HEK293T (cell line): ENCODE results near the gene NACC2.
A peak's percentile ranks its signal among the peaks of the same experiment; 100 is the strongest.

Experiments
- CTCF ChIA-PET: fragments of 350-600 bp; formaldehyde crosslinking; extraction: SDS; loops from one replicate; lab custom pipeline; 2021; ENCODE audit warnings: antibody characterized with exemption, inconsistent platforms; lab: Yijun Ruan, JAX
- POLR2A ChIA-PET: fragments of 350-600 bp; formaldehyde crosslinking; extraction: SDS; loops from one replicate; lab custom pipeline; 2020; ENCODE audit warnings: antibody characterized with exemption, inconsistent platforms; lab: Yijun Ruan, JAX
- DNase-seq: peaks from one replicate; pipeline ENCODE4 v3.0.0; 2012; ENCODE audit warnings: mixed read lengths; ENCODE audit errors: extremely low spot score
- ARNT ChIP-seq: fragments of 450-650 bp; IDR thresholded peaks from 2 replicates; pipeline ENCODE4 v1.6.1; 2017; ENCODE audit warnings: mild to moderate bottlenecking
- BHLHE40 ChIP-seq: fragments of 450-650 bp; IDR thresholded peaks from 2 replicates; pipeline ENCODE4 v1.6.1; 2016; ENCODE audit warnings: mild to moderate bottlenecking, moderate library complexity, borderline replicate concordance
- CTBP1 ChIP-seq: fragments of 450-650 bp; IDR thresholded peaks from 2 replicates; pipeline ENCODE4 v1.6.1; 2016; ENCODE audit warnings: borderline replicate concordance
- ELF4 ChIP-seq: fragments of 450-650 bp; IDR thresholded peaks from 2 replicates; pipeline ENCODE4 v1.6.1; 2017; ENCODE audit warnings: antibody characterized with exemption
- FOXA1 ChIP-seq: fragments of 450-650 bp; IDR thresholded peaks from 2 replicates; pipeline ENCODE4 v1.6.1; 2016; ENCODE audit warnings: mild to moderate bottlenecking
- FOXK2 ChIP-seq: fragments of 450-650 bp; IDR thresholded peaks from 2 replicates; pipeline ENCODE4 v1.6.1; 2016; ENCODE audit warnings: mild to moderate bottlenecking
- FOXM1 ChIP-seq: fragments of 450-650 bp; IDR thresholded peaks from 2 replicates; pipeline ENCODE4 v1.6.1; 2017; ENCODE audit warnings: mild to moderate bottlenecking, borderline replicate concordance
- HDGF ChIP-seq: fragments of 450-650 bp; IDR thresholded peaks from 2 replicates; pipeline ENCODE4 v1.6.1; 2017; ENCODE audit warnings: antibody characterized with exemption, borderline replicate concordance
- L3MBTL2 ChIP-seq: fragments of 450-650 bp; conservative IDR thresholded peaks from 2 replicates; pipeline ENCODE4 v1.6.1; 2016; ENCODE audit warnings: mild to moderate bottlenecking
- LEF1 ChIP-seq: fragments of 450-650 bp; IDR thresholded peaks from 2 replicates; pipeline ENCODE4 v1.6.1; 2017; ENCODE audit warnings: mild to moderate bottlenecking, borderline replicate concordance
- NFRKB ChIP-seq: fragments of 450-650 bp; IDR thresholded peaks from 2 replicates; pipeline ENCODE4 v1.6.1; 2016; ENCODE audit warnings: mild to moderate bottlenecking, moderate library complexity
- SP1 ChIP-seq: fragments of 450-650 bp; IDR thresholded peaks from 2 replicates; pipeline ENCODE4 v1.6.1; 2017
- SUZ12 ChIP-seq: fragments of 450-650 bp; IDR thresholded peaks from 2 replicates; pipeline ENCODE4 v1.6.1; 2016; ENCODE audit warnings: mild to moderate bottlenecking
- TARDBP ChIP-seq: fragments of 450-650 bp; IDR thresholded peaks from 2 replicates; pipeline ENCODE4 v1.6.1; 2016
- ZNF384 ChIP-seq: fragments of 450-650 bp; IDR thresholded peaks from 2 replicates; pipeline ENCODE4 v1.6.1; 2016
- TF ChIP-seq, protein P1 (sequence below): fragments of 450-650 bp; IDR thresholded peaks from 2 replicates; pipeline ENCODE4 v1.6.1; 2016

NACC2 gene

DNA sequence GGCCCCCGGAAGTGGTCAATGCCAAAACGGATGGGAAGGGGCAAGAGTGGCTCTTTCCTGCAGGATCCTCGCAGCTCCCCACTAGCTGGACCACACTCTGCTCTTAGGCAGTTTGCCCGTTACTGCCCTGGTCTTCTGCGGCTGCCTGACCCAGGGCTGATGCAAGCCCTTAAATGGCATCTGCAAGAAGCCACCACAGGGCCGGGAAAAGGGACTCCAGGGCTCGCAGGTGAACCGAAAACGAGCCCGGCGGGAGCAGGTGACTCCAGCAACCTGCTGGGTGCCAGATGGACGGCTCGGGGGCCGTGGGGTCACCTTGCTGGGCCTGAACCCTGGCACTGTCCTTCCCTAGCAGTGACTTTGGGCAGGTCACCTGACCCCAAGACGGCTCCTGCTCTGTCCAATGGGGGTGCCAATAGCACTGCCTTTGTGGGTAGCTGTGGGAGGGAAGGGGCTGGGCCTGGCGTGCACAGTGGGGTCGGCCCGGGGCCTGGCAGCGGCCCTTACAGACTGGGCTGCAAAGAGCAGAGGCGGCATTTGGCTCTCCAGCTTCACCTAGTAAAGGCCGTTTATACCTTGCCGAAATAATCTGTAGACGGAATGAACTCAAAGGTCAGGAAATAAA is 22.3 kb upstream of the NACC2 start:
- ChIA-PET CTCF (interaction anchor here (1.0 to 1.1 kb wide), 2 partner anchors 21 to 27 kb away, joined by 3 read pairs; no protein-coding TSS in a partner anchor), POLR2A (interaction anchor here (1.3 to 2.1 kb wide), 3 partner anchors 8 to 150 kb away, joined by 3 to 11 read pairs (median 3); no protein-coding TSS in a partner anchor)
- DNase-seq: no peak

DNA sequence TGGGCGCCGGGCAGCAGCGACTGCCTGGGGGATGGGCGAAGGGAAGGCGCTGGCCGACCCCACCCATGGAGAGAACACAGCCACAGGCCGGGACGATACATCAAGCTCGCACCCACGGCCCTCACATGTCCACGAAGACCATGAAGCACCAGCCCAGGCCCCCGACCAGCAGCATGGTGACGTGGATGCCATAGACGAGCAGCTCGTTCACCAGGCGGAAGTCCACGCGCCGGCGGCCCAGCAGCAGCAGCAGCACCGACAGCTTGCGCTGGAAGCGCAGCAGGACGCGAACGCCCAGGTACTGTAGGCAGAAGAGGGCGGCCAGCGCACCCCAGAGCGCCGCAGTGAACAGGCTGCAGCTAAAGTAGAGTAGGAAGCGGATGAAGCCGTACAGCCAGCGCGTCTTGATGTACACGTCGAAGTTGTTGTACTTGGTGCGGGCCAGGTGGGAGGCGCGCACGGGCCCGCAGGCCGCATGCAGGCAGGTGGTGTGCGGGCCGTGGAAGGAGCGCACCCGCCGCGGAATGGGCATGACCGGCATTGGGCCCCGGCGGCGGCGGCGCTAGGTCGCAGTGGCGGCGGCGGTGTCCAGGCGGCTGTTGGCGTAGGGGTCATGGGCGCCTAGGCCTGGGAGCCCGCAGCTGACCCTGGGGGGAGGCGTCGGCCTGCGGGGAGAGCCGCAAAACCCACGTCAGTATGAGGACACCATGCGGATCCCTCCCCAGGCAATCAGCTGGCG is 21.4 kb upstream of the NACC2 start:
- no peak for DNase-seq
- no peak for TF ChIP-seq NFRKB
- TF ChIP-seq ZNF384: no peak
- TF ChIP-seq LEF1: no peak
- TF ChIP-seq FOXA1: no peak
- TF ChIP-seq BHLHE40: no peak
- no peak for TF ChIP-seq L3MBTL2
- no peak for TF ChIP-seq HDGF
- TF ChIP-seq SUZ12: no peak
- TF ChIP-seq CTBP1: no peak
- TF ChIP-seq ARNT: no peak
- TF ChIP-seq, protein P1, sequence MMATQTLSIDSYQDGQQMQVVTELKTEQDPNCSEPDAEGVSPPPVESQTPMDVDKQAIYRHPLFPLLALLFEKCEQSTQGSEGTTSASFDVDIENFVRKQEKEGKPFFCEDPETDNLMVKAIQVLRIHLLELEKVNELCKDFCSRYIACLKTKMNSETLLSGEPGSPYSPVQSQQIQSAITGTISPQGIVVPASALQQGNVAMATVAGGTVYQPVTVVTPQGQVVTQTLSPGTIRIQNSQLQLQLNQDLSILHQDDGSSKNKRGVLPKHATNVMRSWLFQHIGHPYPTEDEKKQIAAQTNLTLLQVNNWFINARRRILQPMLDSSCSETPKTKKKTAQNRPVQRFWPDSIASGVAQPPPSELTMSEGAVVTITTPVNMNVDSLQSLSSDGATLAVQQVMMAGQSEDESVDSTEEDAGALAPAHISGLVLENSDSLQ: no peak
- TF ChIP-seq FOXM1: no peak
- TF ChIP-seq SP1: no peak
- no peak for TF ChIP-seq TARDBP
- no peak for TF ChIP-seq FOXK2
- no peak for TF ChIP-seq ELF4
- ChIA-PET CTCF (no interaction called here), POLR2A (interaction anchor here (2.1 kb wide), 1 partner anchor 7 kb away, joined by 11 read pairs; no protein-coding TSS in a partner anchor)

More for the DNA sequence above, 22.3 kb upstream of the NACC2 start:
- TF ChIP-seq SUZ12 (no peak), FOXA1 (no peak), BHLHE40 (no peak), TARDBP (no peak), CTBP1 (no peak), HDGF (peak; percentile 58; the same call in 1 of the 2 replicates), FOXK2 (no peak), L3MBTL2 (no peak)

DNA sequence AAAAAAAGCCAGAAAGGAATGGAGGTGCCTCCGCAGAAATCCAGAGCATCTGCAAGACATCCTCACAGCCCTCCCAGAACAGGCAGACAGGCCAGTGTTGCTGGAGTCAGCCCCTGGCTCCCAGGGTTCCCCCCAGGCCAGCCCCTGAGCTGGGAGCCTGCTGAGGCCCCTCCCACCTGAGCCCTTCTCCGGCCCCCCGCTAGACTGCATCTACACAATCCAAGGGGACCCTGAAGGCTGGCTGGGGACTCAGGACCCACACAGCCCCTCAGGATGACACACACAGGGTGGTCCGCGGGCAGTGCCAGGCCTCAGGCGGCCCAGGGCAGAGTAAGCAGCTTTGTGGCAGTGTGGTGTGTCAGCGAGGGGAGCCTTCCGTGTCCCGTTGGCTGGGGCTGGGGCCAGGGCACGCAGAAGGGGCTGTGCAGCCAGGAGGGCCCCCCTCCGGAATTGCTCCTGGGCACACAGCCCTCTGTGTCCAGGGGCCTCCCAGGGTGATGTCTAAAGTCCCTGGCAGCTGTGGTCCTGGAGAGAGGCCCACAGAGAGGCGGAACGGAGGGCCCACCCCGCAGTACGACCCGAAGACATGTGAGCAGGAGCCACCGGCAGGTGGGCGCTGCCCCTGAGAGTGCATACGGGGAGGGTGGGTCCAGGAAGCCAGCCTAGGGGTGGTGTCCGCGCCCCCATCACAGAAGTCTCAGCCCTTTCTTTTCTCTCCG is 20.7 kb upstream of the NACC2 start:
- no peak for TF ChIP-seq ZNF384
- TF ChIP-seq ARNT: no peak
- TF ChIP-seq FOXM1: no peak
- no peak for TF ChIP-seq SP1
- CTCF ChIA-PET: no interaction called here
- POLR2A ChIA-PET: no interaction called here
- no peak for DNase-seq

DNA sequence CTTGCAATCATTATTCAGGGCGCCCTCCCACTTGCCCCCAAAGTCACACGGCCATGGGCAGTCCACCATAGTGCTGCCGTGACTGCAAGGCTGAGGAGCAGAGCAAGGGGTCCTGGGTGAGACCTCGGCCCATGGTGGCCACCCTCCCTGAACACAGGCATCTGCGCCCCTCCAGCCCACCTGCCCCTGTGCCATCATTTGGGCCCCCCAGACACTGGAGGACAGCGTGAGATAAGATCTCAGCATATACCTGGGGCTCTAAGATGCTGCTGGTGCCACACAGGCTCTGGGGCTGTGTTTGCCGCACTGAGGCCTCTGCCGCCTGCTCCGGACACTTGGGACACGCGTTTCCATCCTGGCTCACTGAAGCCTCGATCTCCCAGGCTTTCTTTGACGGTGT is 20.1 kb upstream of the NACC2 start:
- DNase-seq: no peak
- TF ChIP-seq L3MBTL2 (no peak), SP1 (no peak)
- CTCF ChIA-PET: no interaction called here
- POLR2A ChIA-PET: no interaction called here

DNA sequence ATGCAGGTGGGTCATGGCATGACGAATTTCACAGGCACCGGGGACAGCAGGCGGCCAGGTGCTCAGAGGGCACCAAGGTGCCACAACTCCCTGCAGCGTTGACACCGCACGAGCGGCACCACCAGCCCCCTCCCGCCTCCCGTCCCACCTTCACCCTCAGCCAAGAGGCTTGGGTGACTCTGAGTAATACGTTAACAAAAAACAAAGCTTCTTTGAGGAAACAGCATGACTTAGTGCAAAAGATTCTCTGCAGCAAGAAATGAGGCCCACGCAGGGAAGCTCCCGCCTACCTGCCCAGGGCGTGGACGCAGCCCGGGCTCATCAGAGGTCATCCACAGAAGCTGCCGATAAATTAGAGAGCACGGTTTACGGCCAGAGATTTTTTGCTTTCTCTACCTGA is 19.5 kb upstream of the NACC2 start:
- TF ChIP-seq ELF4 (no peak), ARNT (no peak), TARDBP (no peak), SP1 (no peak), FOXK2 (no peak), BHLHE40 (no peak), FOXA1 (no peak), L3MBTL2 (no peak), CTBP1 (no peak), HDGF (no peak), SUZ12 (no peak), ZNF384 (no peak), NFRKB (no peak), LEF1 (no peak), FOXM1 (no peak)
- TF ChIP-seq, protein P1: no peak
- POLR2A ChIA-PET: no interaction called here
- DNase-seq: no peak
- CTCF ChIA-PET: no interaction called here

DNA sequence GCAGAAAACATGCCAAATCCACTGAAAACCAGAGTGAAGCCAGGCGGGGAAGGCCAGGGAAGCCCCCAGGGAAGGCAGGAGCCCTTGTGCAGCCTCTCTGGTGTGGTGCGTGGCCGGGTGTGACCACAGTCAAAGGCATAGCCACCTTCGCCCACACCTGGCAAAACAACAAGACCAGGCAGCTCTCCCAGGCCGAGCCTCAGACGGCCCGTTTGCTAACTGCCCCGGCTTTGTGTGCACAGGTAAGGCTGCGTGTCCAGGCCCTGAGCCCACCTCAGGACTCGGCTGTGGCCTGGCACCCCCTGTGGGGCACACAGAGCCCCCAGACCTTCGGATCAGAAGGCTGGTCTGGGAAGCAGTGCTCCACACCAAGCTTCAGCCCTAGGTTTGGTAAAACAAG is 17.5 kb upstream of the NACC2 start:
- CTCF ChIA-PET: no interaction called here
- POLR2A ChIA-PET: interaction anchor here (1.0 to 2.2 kb wide), 2 partner anchors 18 to 154 kb away, joined by 3 to 7 read pairs; no protein-coding TSS in a partner anchor
- no peak for DNase-seq
- no peak for TF ChIP-seq ARNT
- TF ChIP-seq, protein P1: no peak
- no peak for TF ChIP-seq ELF4
- TF ChIP-seq LEF1: no peak
- TF ChIP-seq FOXM1: no peak
- TF ChIP-seq HDGF: no peak
- TF ChIP-seq L3MBTL2: no peak
- TF ChIP-seq BHLHE40: no peak
- no peak for TF ChIP-seq NFRKB
- no peak for TF ChIP-seq CTBP1
- no peak for TF ChIP-seq SP1
- TF ChIP-seq ZNF384: no peak
- TF ChIP-seq FOXK2: no peak
- no peak for TF ChIP-seq SUZ12
- TF ChIP-seq FOXA1: no peak
